ENCODE measurements around the gene SERPINA5.

SERPINA5 gene

DNA sequence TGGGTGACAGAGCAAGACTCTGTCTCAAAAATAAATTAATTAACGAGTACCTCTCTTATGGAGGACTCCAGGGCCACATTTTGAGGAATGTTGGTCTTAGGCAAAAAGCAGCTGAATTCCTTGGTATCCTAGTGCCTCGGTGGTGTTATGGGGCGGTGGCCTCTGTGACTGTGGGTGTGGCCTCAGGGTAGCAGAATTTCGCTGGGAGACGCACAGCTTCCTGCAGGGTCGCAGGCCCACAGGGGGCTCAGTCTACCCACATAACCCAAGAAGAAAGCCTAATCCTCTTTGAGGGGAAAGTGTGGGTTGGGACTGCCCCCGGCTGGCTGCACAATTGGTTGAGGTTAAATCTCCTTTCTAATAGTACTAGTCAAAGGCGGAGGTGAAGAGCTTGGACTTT, 31.2 kb upstream of the SERPINA5 start:
- no peak for DNase-seq

DNA sequence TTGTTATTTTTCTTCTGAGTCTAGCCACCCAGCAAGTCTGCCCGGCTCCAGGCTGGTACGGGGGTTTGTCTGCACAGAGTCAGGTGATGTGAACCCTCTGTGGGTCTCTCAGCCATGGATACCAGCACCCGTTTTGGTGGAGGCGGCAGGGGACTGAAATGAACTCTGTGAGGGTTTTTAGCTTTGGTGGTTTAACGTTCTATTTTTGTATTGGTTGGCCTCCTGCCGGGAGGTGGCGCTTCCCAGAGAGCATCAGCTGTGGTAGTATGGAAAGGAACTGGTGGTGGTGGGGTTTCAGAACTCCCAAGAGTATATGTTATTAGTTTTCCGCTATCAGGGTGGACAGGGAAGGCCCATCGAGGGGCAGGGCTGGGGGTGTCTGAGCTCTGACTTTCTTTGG, 25.2 kb upstream of the SERPINA5 start:
- no peak for DNase-seq

- DNase-seq: no peak
These were observed 23.9 kb upstream of the SERPINA5 start for GRCh38 chr14:94557327-94557726.

DNA sequence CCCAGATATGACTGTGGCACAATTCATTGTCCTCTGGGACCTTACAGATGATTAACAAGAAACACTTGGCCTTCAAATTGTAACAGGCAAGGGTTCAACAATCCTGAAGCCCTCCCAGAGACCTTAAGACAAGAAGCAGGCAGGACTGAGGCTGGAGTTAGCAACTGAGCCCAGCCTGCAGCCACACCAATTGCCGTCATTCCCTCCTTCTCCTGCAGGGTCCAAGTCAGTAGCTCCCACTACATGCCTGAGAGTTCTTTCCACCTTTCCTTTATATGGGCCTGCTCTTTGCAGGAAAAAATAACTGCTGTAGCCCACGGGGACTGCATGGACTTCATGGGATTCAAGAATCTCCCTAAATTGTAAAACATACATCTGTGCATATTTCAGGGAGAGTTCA, 22.4 kb upstream of the SERPINA5 start:
- DNase-seq: no peak

GRCh38 chr14:94559638-94560290, 21.5 kb upstream of the SERPINA5 start:
- no peak for DNase-seq

DNA sequence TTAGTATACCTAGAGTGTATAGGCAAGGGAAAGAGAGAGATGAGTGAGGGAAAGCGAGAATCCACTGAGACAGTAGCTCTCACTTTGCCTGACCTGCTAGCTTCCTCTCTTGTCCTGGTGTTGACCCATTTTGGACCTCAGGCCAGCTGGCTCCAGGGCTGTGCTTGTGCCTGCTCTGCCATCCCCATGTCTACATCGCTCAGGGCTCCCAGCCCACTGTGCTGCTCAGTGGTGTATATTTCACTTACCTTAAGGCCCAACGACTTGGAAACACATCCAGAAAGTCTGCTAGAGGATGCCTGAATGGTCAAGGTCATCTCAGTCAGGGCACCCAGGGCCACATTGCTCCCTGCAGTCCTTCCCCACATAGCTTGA, 20.9 kb upstream of the SERPINA5 start:
- DNase-seq: no peak

GRCh38 chr14:94560751-94561655, 20.2 kb upstream of the SERPINA5 start, which contains the start of gene SERPINA4:
SERPINA4 (plus strand) TSS chr14:94561442; CDS start chr14:94563483, 2,041 bp downstream.
- DNase-seq: no peak

- DNase-seq: no peak
These were observed 19.6 kb upstream of the SERPINA5 start for GRCh38 chr14:94561656-94562010.

GRCh38 chr14:94562022-94562421, 19.2 kb upstream of the SERPINA5 start:
- DNase-seq: no peak

DNA sequence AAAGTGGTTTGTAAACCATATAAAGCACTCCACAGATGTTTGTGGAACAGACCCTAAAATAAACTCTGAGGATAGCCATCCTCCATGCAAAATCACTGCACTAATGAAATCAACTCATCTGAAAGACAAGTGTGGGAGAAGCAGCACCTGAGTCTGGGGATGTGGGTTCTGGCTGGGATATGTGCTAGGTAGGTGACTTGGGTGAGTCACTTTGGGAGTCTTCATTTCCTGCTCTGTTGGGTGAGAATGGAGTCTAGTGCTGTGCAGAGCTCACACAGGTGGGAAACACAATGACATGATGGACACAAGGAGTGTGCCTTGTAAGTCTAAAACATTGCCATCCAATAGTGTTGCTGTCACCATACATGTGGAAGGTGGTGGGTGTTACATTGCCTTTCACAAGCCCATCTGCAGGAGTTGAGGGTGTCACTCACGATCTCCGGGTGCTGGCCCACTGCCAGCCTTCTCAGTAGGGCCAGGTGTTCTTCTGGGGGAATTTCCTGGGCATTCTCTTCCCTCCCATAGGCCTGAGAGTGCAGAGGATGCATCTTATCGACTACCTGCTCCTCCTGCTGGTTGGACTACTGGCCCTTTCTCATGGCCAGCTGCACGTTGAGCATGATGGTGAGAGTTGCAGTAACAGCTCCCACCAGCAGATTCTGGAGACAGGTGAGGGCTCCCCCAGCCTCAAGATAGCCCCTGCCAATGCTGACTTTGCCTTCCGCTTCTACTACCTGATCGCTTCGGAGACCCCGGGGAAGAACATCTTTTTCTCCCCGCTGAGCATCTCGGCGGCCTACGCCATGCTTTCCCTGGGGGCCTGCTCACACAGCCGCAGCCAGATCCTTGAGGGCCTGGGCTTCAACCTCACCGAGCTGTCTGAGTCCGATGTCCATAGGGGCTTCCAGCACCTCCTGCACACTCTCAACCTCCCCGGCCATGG, 18.0 kb upstream of the SERPINA5 start:
- no peak for DNase-seq

DNA sequence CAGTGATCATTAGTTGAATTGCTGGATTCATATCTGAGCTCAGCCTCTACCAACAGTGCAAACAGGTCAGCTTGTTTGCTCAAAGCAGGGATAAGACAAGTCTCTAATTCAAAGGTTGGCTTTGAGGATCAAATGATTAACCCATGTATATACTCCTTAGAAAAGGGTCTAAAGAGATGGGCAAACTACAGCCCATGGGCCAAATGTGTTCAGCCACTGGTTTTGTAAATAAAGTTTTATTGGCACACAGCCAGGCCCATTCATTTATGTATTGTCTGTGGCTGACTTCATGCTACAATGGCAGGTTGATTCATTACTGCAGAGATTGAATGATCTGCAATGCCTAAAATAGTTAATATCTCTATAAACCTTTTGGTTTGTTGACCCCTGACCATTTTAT, 16.8 kb upstream of the SERPINA5 start:
- DNase-seq: no peak

- no peak for DNase-seq
These were observed 13.0 kb upstream of the SERPINA5 start for GRCh38 chr14:94568186-94568585.

- no peak for DNase-seq
These were observed 11.7 kb upstream of the SERPINA5 start for GRCh38 chr14:94569381-94570001.

GRCh38 chr14:94570002-94570400, 11.2 kb upstream of the SERPINA5 start:
- DNase-seq: no peak

- DNase-seq: no peak
These were observed 10.8 kb upstream of the SERPINA5 start for GRCh38 chr14:94570440-94570839.

DNA sequence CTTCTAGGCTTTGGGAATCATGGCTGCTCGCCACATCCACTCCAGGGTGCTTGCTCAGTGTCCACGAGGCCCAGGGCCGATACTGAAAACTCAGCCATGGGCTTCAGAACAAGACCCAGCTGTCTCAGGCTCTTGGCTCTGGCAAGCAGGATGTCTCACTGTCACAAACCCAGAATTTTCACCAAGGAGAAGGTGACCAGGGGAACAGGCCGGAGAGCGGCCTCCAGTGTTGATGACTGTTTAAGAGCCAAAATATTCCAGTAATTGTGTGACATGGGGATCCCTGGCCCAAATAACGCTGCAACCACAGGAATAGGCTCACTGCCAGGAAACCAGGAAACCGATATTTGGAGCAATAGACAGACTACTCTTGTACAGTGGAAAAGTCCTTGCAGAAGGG, 9.8 kb upstream of the SERPINA5 start:
- DNase-seq: no peak

DNA sequence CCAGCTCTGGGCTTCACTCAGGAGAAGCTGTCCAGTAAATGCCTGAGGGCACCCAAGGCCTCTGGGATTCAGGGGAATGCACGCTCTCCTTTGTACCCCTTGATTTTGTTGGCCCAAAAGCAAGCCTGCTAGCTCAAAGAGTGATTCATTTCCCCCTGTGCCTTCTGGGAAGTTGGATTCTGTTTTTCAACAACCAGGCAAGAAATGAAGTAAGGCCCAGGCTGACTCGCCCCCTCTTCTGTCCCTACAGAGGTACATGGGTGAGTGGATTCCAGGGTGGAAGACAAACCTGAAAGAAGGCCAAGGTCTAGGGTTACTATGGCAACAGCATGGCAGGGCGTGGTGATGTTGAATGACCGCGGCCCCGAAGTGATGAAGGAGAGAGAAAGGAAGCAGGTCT, 9.3 kb upstream of the SERPINA5 start:
- DNase-seq: no peak

GRCh38 chr14:94572637-94573303, 8.5 kb upstream of the SERPINA5 start:
- no peak for DNase-seq

- no peak for DNase-seq
These were observed 7.5 kb upstream of the SERPINA5 start for GRCh38 chr14:94573475-94574277.

GRCh38 chr14:94574336-94574735, 6.9 kb upstream of the SERPINA5 start:
- DNase-seq: no peak
